Esophagus (tissue), 2 donors: Measurements from ENCODE around the gene PRSS22. TPM values are rescaled to one million over a fixed set of nuclear protein-coding genes. Genes with fewer than 3 reads are reported as not detected.

Experiments
- H3K27ac ChIP-seq, 2 donors: one replicate each; pipeline ENCODE4 v1.5.1; 2013; ENCODE audit warnings: low read depth in 2 of 2, mild to moderate bottlenecking in 2 of 2, inconsistent platforms in 1 of 2, low read length in 1 of 2, moderate library complexity in 1 of 2
- H3K27me3 ChIP-seq, 2 donors: one replicate each; pipeline ENCODE4 v1.6.1; 2013; ENCODE audit warnings: low read length in 2 of 2, control low read depth in 1 of 2, mild to moderate bottlenecking in 1 of 2; ENCODE audit not compliant: insufficient read depth in 2 of 2, control insufficient read depth in 1 of 2
- H3K36me3 ChIP-seq, 2 donors: one replicate each; pipeline ENCODE4 v1.6.1; 2013; ENCODE audit warnings: low read length in 1 of 2; ENCODE audit not compliant: control insufficient read depth in 2 of 2, insufficient read depth in 2 of 2
- H3K4me1 ChIP-seq, 2 donors: one replicate each; pipeline ENCODE4 v1.6.1; 2013; ENCODE audit warnings: low read length in 1 of 2; ENCODE audit not compliant: control insufficient read depth in 2 of 2, insufficient read depth in 2 of 2
- H3K4me3 ChIP-seq, 2 donors: one replicate each; pipeline ENCODE4 v1.5.1; 2013; ENCODE audit warnings: low read length in 2 of 2, mild to moderate bottlenecking in 2 of 2, low read depth in 1 of 2, moderate library complexity in 1 of 2
- H3K9me3 ChIP-seq, 2 donors: one replicate each; pipeline ENCODE4 v1.6.1; 2013; ENCODE audit warnings: mild to moderate bottlenecking in 2 of 2, low read depth in 1 of 2, low read length in 1 of 2, moderate library complexity in 1 of 2; ENCODE audit not compliant: control insufficient read depth in 2 of 2, insufficient read depth in 1 of 2
- WGBS, 2 donors: extraction: QIAGEN DNeasy Blood & Tissue Kit; methylation state at CpG; one replicate each; pipeline ENCODE4 v1.1.7; 2013; 5-methylcytosine and 5-hydroxymethylcytosine counted together
- polyA plus RNA-seq, 2 donors: library from polyadenylated mRNA; stranded (reverse); fragments of 200-250 nt; gene quantifications; one replicate each; pipeline ENCODE4 v1.2.3, GENCODE V29; 2013
- donor health status: healthy with polysubstance abuse.
- donor health status: Bipolar disorder and iron deficiency.

Gene PRSS22
- polyA plus RNA-seq, 2 donors = 109 to 281 TPM

DNA sequence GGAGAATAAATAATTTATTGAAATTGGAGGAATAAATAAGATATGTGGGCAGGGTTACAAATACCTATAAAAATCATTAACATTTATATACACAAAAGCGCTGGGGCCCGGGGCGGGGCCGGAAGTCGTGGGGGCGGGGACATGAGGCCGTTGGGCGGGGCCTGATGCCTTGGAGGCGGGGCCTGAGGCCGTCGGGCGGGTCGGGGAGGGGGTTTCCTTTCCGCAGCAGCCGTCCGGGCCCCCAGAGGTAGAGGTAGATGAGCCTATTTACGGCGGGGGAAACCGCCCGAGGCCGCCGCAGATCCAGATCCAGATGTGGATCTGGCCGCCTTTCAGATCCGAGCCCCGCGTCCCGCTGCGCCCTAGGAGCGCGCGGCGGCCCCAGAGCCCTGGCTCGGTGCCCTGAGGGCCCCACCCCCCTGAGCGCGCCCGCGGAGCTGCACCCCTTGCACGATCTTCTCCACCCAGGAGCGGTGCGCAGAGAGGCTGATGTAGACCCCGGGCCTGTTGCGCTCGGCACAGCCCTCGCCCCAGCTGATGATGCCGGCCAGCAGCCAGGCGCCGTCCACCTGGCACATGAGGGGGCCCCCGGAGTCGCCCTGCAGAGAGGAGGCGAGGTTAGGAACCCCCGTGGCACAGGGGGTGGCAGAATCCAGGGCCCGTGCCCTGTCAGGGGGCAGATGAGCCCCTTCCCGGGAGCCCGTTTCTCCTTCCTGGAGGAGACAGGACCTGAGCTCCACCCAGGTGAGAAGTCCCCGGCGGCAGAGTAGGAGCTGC lies 5.1 kb downstream of the PRSS22 start:
- Histone ChIP-seq H3K4me1 (peaks cover 0 to 19% of the 10 kb centered on the region in 2 donors), H3K27me3 (no peaks in the 10 kb centered on the region)

GRCh38 chr16:2852003-2852730 lies 5.8 kb downstream of the PRSS22 start:
- peaks cover 0 to 2% of the 10 kb centered on the region in 2 donors for H3K9me3 ChIP-seq
- 91 to 94% methylated on average over 16 of the region's 16 CpGs for WGBS, 2 donors
- H3K4me1 ChIP-seq = peaks cover 0 to 13% of the 10 kb centered on the region in 2 donors
- H3K4me3 ChIP-seq = no peak overlapping the region
- no peaks in the 10 kb centered on the region for H3K27me3 ChIP-seq
- H3K27ac ChIP-seq = peak overlapping the region in 1 of 2 donors; percentile 13
- H3K36me3 ChIP-seq = peaks cover 0 to 16% of the 10 kb centered on the region in 2 donors

More for the DNA sequence above, 5.1 kb downstream of the PRSS22 start:
- Histone ChIP-seq H3K4me3 (no peak overlapping the region), H3K36me3 (peaks cover 0 to 16% of the 10 kb centered on the region in 2 donors), H3K27ac (no peak overlapping the region), H3K9me3 (peaks cover 0 to 2% of the 10 kb centered on the region in 2 donors)
- WGBS, 2 donors = 65 to 69% methylated on average over 49 to 56 of the region's 56 CpGs

- H3K9me3 ChIP-seq = peaks cover 0 to 2% of the 10 kb centered on the region in 2 donors
- H3K36me3 ChIP-seq = peaks cover 0 to 11% of the 10 kb centered on the region in 2 donors
- H3K27ac ChIP-seq = no peak overlapping the region
- peaks cover 0 to 7% of the 10 kb centered on the region in 2 donors for H3K4me1 ChIP-seq
- WGBS, 2 donors = 81 to 83% methylated on average over 16 of the region's 16 CpGs
- H3K4me3 ChIP-seq = no peak overlapping the region
- no peaks in the 10 kb centered on the region for H3K27me3 ChIP-seq
These were observed 8.8 kb downstream of the PRSS22 start for GRCh38 chr16:2848933-2849725.

DNA sequence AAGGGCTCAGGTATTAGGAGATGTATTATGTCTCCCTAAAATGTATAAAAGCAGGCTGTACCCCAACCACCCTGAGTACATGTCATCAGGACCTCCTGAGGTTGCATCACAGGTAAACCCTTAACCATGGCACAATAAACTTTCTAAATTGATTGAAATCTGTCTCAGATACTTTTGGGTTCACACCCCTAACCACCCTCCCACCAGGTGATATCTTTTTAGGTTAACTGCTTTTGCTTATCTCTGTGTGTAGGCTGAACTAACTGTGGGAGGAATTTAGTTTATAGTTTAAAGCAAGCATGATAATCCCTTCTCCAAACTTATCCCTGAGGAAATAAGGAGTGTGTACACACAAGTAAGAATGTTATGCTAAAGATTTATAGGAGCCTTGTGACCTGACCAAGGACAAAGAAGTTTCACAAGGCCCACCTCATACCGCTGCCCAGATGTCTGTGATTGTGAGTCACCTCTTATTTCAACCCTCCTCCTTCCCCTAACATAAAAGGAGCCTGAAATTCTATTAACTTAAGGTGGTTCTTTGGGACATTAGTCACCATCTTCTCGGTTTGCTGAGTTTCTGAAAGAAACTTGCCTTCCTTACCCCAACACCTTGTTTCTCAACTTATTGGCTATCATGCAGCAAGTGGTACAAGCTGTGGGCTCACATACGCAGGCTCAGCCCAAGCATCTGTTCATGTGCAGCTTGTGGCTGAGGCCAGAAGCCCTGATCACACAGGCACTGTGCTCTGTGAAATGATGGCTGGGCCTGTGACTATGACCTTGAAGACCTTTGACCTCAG lies 11.3 kb downstream of the PRSS22 start:
- 39 to 40% methylated on average over 3 of the region's 3 CpGs for WGBS, 2 donors
- peak overlapping the region in 1 of 2 donors; percentile 51 for H3K27ac ChIP-seq
- no peaks in the 10 kb centered on the region for H3K27me3 ChIP-seq
- H3K36me3 ChIP-seq = no peaks in the 10 kb centered on the region
- no peaks in the 10 kb centered on the region for H3K9me3 ChIP-seq
- H3K4me3 ChIP-seq = no peak overlapping the region
- peaks cover 0 to 9% of the 10 kb centered on the region in 2 donors for H3K4me1 ChIP-seq

- WGBS, 2 donors = 76 to 78% methylated on average over 5 of the region's 5 CpGs
- H3K9me3 ChIP-seq = no peaks in the 10 kb centered on the region
- H3K4me1 ChIP-seq = peaks cover 3 to 6% of the 10 kb centered on the region in 2 donors
- H3K27ac ChIP-seq = no peak overlapping the region
- H3K4me3 ChIP-seq = no peak overlapping the region
- no peaks in the 10 kb centered on the region for H3K27me3 ChIP-seq
- no peaks in the 10 kb centered on the region for H3K36me3 ChIP-seq
These were observed 12.9 kb downstream of the PRSS22 start for GRCh38 chr16:2845116-2845515.

DNA sequence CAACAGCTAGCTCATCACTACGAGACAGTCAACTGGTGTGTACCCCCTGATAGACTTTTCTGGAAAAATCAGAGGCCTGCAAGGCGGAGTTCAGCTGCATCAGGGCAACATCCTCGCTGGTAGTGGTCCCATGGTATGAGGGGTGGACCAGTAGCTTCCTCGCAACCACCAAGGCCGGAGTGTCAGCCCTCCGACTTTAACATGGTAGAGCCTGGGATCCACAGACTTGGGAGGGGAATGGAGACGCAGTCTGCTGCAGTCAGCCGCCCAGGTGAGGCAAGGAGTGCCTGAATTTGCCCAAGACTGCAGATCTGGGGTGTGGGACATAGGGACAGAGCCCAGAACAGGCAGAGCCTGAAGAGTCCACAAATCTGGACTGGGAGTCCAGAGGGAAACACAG lies 14.4 kb downstream of the PRSS22 start:
- Histone ChIP-seq H3K4me3 (no peak overlapping the region), H3K36me3 (no peaks in the 10 kb centered on the region), H3K27me3 (no peaks in the 10 kb centered on the region), H3K27ac (no peak overlapping the region), H3K9me3 (no peaks in the 10 kb centered on the region), H3K4me1 (peaks cover 3 to 6% of the 10 kb centered on the region in 2 donors)
- 85 to 86% methylated on average over 8 of the region's 8 CpGs for WGBS, 2 donors

GRCh38 chr16:2842340-2843000 lies 15.5 kb downstream of the PRSS22 start:
- Histone ChIP-seq H3K36me3 (no peaks in the 10 kb centered on the region), H3K27ac (peak overlapping the region in 1 of 2 donors; percentile 3), H3K9me3 (no peaks in the 10 kb centered on the region), H3K4me3 (peak overlapping the region in 1 of 2 donors; percentile 6), H3K27me3 (no peaks in the 10 kb centered on the region), H3K4me1 (peaks cover 3 to 6% of the 10 kb centered on the region in 2 donors)
- 38 to 49% methylated on average over 40 of the region's 40 CpGs for WGBS, 2 donors

DNA sequence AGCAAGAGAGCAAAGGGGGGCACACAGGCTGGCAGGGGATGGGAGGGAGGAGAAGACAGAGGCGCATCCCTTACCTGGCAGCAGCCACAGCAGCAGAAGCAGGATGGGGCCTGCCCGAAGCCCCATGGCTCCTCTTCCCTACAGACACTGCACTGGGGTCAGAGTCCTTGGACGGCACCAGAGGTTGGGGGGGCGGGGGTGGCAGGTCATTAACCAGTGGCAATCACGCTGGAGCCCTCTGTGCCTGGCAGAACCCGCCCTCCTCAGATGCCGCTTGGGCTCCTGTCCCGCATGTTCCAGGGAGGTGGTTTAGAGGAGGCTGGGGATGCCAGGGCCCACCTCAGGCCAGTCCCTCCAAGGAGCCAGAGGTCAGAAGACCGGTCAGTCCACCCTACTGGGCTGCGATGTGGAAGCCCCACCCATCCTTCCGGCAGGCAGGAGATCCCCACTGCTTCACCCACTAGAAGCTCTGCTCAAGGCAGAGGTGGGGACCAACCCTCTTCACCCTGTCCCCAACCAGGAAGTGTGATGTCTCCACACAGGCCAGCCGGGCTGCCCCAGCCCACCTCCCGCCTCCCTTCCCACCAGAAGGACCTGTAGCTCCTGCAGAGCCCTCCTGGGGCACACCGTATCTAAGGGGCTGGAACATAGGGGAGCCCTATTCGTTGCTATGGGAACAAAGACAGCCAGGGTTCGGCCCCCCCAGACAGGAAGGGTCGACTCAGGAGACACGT lies 16.2 kb downstream of the PRSS22 start:
- Histone ChIP-seq H3K36me3 (no peaks in the 10 kb centered on the region), H3K27ac (peak overlapping the region in 1 of 2 donors; percentile 2), H3K27me3 (no peaks in the 10 kb centered on the region), H3K4me3 (no peak overlapping the region), H3K4me1 (peaks cover 3 to 6% of the 10 kb centered on the region in 2 donors), H3K9me3 (no peaks in the 10 kb centered on the region)
- WGBS, 2 donors = 74 to 78% methylated on average over 17 to 18 of the region's 18 CpGs
